Gastrocnemius medialis (tissue), 4 donors: ENCODE measurements around the gene STK17B. TPM values are rescaled to one million over a fixed set of nuclear protein-coding genes. Genes with fewer than 3 reads are reported as not detected.

Source experiments
- ATAC-seq, 2 donors: fragments of 150-250 bp; one replicate each; pipeline ENCODE4 v1.9.1; 2016
- DNase-seq, 2 donors: peaks; one replicate each; pipeline ENCODE4 v3.0.0-alpha.2; 2019
- H3K27ac ChIP-seq, 4 donors: fragments of 200-600 bp; sonication (generic); 1 replicate in 1 of 4; 2 replicates in 3 of 4; pipeline ENCODE4 v1.5.1; 2016 to 2018; ENCODE audit warnings: mild to moderate bottlenecking in 2 of 4, moderate library complexity in 1 of 4
- H3K27me3 ChIP-seq, 3 donors: fragments of 200-600 bp; sonication (generic) in 2 of 3; 1 replicate in 1 of 3; 2 replicates in 2 of 3; pipeline versions ENCODE4 v1.5.1 to v1.6.0; 2016 to 2019; ENCODE audit warnings: mild to moderate bottlenecking in 1 of 3, moderate library complexity in 1 of 3
- H3K36me3 ChIP-seq, 2 donors: fragments of 200-600 bp; sonication (generic) in 1 of 2; one replicate each; pipeline ENCODE4 v1.5.1; 2017 to 2018
- H3K4me1 ChIP-seq, 2 donors: fragments of 200-600 bp; sonication (generic) in 1 of 2; one replicate each; pipeline ENCODE4 v1.5.1; 2016 to 2017; ENCODE audit warnings: mild to moderate bottlenecking in 2 of 2
- H3K4me3 ChIP-seq, 4 donors: fragments of 200-600 bp; sonication (generic) in 3 of 4; 1 replicate in 1 of 4; 2 replicates in 3 of 4; pipeline ENCODE4 v1.5.1; 2016 to 2019; ENCODE audit warnings: mild to moderate bottlenecking in 2 of 4
- H3K9me3 ChIP-seq, 3 donors: fragments of 200-600 bp; sonication (generic) in 2 of 3; 1 replicate in 1 of 3; 2 replicates in 2 of 3; pipeline ENCODE4 v1.5.1; 2016 to 2019
- CTCF ChIP-seq, 5 experiments: fragments of 450-650 bp in 3 of 5; fragments of 200-600 bp in 2 of 5; sonication (generic) in 2 of 5; IDR thresholded peaks in 4 of 5; conservative IDR thresholded peaks in 1 of 5; 1 replicate in 4 of 5; 2 replicates in 1 of 5; pipeline ENCODE4 v1.5.1; 2016 to 2019; ENCODE audit warnings: antibody characterized with exemption in 5 of 5, mild to moderate bottlenecking in 3 of 5, moderate library complexity in 3 of 5
- POLR2A ChIP-seq, 2 donors: fragments of 450-650 bp; IDR thresholded peaks; one replicate each; pipeline ENCODE4 v1.6.1; 2017; ENCODE audit warnings: antibody characterized with exemption in 2 of 2, mild to moderate bottlenecking in 2 of 2, moderate library complexity in 2 of 2
- in situ Hi-C, 4 donors: fragments of 200-750 bp; cut with MboI; loops; one replicate each; pipeline versions ENCODE4 v1.15.0 to v1.8.0; 2017; ENCODE audit warnings: low sequenced_read_pairs in 4 of 4
- intact Hi-C: fragments of 100-400 bp; cut with DNase I; formaldehyde crosslinking; loops from one replicate; pipeline ENCODE4 v1.15.1; 2023; ENCODE audit warnings: low total_unique reads
- total RNA-seq, 4 donors: library from RNA; depleted of rRNA; stranded (reverse); fragments of >200 nt; gene quantifications; one replicate each; pipeline versions ENCODE4 v1.1.0 to v1.2.3, GENCODE V29; 2016

Gene STK17B
- total RNA-seq, 4 donors from 2014 or later, result 4.4 to 11.5 (median 8.8) TPM

GRCh38 chr2:196167666-196168065, 3.7 kb downstream of the STK17B start:
- in situ Hi-C loops, result loop anchor here in 1 of 4 donors (25.0 kb wide), 1 partner anchor 105 kb away; the partner anchor contains the start of gene DNAH7
- DNase-seq (no peak), ATAC-seq (no peak)
- TF ChIP-seq CTCF (IDR thresholded peaks at IDR 0.05 in 4 of 5, conservative IDR thresholded peaks at IDR 0.05 in 1 of 5) (no peak), POLR2A (IDR thresholded peaks at IDR 0.05) (no peak)
- intact Hi-C loops, result no loop called here
- peaks cover 13 to 22% of the 10 kb centered on the region in 2 donors for H3K4me1 ChIP-seq
- no peak overlapping the region for H3K4me3 ChIP-seq
- H3K9me3 ChIP-seq, result no peaks in the 10 kb centered on the region
- no peaks in the 10 kb centered on the region for H3K36me3 ChIP-seq
- H3K27ac ChIP-seq, result no peak overlapping the region
- H3K27me3 ChIP-seq, result no peaks in the 10 kb centered on the region

- intact Hi-C loops, result no loop called here
- in situ Hi-C loops, result loop anchor here in 1 of 4 donors (25.0 kb wide), 1 partner anchor 105 kb away; the partner anchor contains the start of gene DNAH7
Measured at GRCh38 chr2:196166876-196167275, 4.5 kb downstream of the STK17B start.

DNA sequence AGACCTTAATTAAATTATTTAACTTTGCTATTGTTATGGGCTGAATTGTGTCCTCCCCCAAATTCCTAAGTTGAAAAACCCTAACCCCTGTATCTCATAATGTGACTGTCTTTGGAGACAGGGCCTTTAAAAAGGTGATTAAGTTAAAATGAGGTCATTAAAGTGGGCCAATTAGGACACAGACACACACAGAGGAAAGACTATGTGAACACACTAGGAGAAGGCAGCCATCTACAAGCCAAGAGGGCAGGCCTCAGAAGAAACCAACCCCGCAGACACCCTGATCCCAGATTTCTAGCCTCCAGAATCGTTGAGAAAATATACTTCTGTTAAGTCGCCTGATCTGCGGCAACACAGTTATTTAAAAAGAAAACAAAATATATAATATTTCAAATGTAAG, 6.4 kb downstream of the STK17B start:
- TF ChIP-seq CTCF (IDR thresholded peaks at IDR 0.05 in 4 of 5, conservative IDR thresholded peaks at IDR 0.05 in 1 of 5) (no peak), POLR2A (IDR thresholded peaks at IDR 0.05) (no peak)
- DNase-seq (no peak), ATAC-seq (no peak)
- no peak overlapping the region for H3K4me3 ChIP-seq
- H3K4me1 ChIP-seq, result peaks cover 7 to 18% of the 10 kb centered on the region in 2 donors
- in situ Hi-C loops (loop anchor here in 1 of 4 donors (25.0 kb wide), 1 partner anchor 103 kb away; the partner anchor contains the start of gene DNAH7), intact Hi-C loops (no loop called here)
- no peaks in the 10 kb centered on the region for H3K36me3 ChIP-seq
- H3K9me3 ChIP-seq, result no peaks in the 10 kb centered on the region
- H3K27me3 ChIP-seq, result no peaks in the 10 kb centered on the region
- no peak overlapping the region for H3K27ac ChIP-seq

More at GRCh38 chr2:196166876-196167275, 4.5 kb downstream of the STK17B start:
- DNase-seq (no peak), ATAC-seq (no peak)
- Histone ChIP-seq H3K27me3 (no peaks in the 10 kb centered on the region), H3K4me3 (no peak overlapping the region), H3K36me3 (no peaks in the 10 kb centered on the region), H3K4me1 (peaks cover 8 to 22% of the 10 kb centered on the region in 2 donors), H3K9me3 (no peaks in the 10 kb centered on the region), H3K27ac (no peak overlapping the region)
- TF ChIP-seq CTCF (IDR thresholded peaks at IDR 0.05 in 4 of 5, conservative IDR thresholded peaks at IDR 0.05 in 1 of 5), result no peak
- TF ChIP-seq POLR2A (IDR thresholded peaks at IDR 0.05), result no peak

DNA sequence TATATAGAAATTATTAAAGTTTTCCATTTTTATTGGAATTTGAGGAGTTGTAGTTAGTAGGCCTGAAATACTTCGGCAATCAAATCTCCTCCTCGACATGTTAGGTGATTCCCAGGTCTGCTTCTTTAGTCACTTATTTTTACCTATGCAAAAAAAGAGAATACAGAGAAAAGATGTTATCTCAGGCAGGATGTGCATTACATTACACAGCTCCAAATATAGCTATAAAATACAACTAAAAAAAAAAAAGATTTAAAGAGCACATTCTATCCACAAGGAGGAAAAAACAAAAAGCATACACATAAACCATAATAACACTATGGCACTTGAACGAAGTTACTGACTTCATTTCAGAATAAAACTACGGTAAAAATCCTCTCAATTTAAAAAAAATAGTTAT, 8.1 kb downstream of the STK17B start:
- no peak for ATAC-seq
- intact Hi-C loops, result no loop called here

More for the DNA sequence above, 8.1 kb downstream of the STK17B start:
- Histone ChIP-seq H3K27me3 (no peaks in the 10 kb centered on the region), H3K36me3 (no peaks in the 10 kb centered on the region), H3K9me3 (no peaks in the 10 kb centered on the region), H3K4me3 (no peak overlapping the region), H3K27ac (no peak overlapping the region), H3K4me1 (peaks cover 0 to 2% of the 10 kb centered on the region in 2 donors)
- DNase-seq, result no peak
- TF ChIP-seq POLR2A (IDR thresholded peaks at IDR 0.05) (no peak), CTCF (IDR thresholded peaks at IDR 0.05 in 4 of 5, conservative IDR thresholded peaks at IDR 0.05 in 1 of 5) (no peak)
- in situ Hi-C loops, result loop anchor here in 1 of 4 donors (25.0 kb wide), 1 partner anchor 101 kb away; the partner anchor contains the start of gene DNAH7
